SU-DHL-6 (cell line): ENCODE measurements around the gene CPB2.

Experiments
- H2AFZ ChIP-seq: fragments of 200-600 bp; sonication (generic); 2 replicates; pipeline ENCODE4 v1.6.1; 2014; ENCODE audit warnings: low read depth, mild to moderate bottlenecking, moderate library complexity, mixed read lengths, antibody characterized with exemption, low read length; ENCODE audit not compliant: severe bottlenecking
- H3F3A ChIP-seq: fragments of 200-600 bp; shearing (Covaris generic); 2 replicates; pipeline ENCODE4 v1.6.0; 2016; ENCODE audit warnings: antibody characterized with exemption, mild to moderate bottlenecking; ENCODE audit not compliant: insufficient read depth
- H3K27ac ChIP-seq: fragments of 200-600 bp; sonication (generic); 2 replicates; pipeline ENCODE4 v1.5.1; 2016; ENCODE audit warnings: low read depth, mild to moderate bottlenecking, low read length, moderate library complexity, mixed read lengths
- H3K27me3 ChIP-seq: fragments of 200-600 bp; sonication (generic), shearing (Covaris generic); 2 replicates; pipeline ENCODE4 v1.6.0; 2014; ENCODE audit warnings: mild to moderate bottlenecking, low read length
- H3K36me3 ChIP-seq: fragments of 200-600 bp; sonication (generic); 2 replicates; pipeline ENCODE4 v1.6.1; 2014; ENCODE audit warnings: mild to moderate bottlenecking, low read length, mixed read lengths
- H3K4me2 ChIP-seq: fragments of 300-600, 200-600 bp; shearing (Covaris generic), sonication (generic); 2 replicates; pipeline ENCODE4 v1.6.0; 2014; ENCODE audit warnings: low read length, low read depth, mild to moderate bottlenecking; ENCODE audit not compliant: poor library complexity, severe bottlenecking
- H3K4me3 ChIP-seq: fragments of 200-600 bp; sonication (generic); 2 replicates; pipeline ENCODE4 v1.5.1; 2014; ENCODE audit warnings: antibody characterized with exemption, low read length, mild to moderate bottlenecking, mixed read lengths; ENCODE audit not compliant: insufficient read depth, poor library complexity, severe bottlenecking
- H3K79me2 ChIP-seq: fragments of 200-600 bp; sonication (generic); 2 replicates; pipeline ENCODE4 v1.6.1; 2014; ENCODE audit warnings: mild to moderate bottlenecking, low read length, moderate library complexity; ENCODE audit not compliant: insufficient read depth
- H3K9ac ChIP-seq: fragments of 200-600 bp; sonication (generic); 2 replicates; pipeline ENCODE4 v1.7.0; 2014; ENCODE audit warnings: mild to moderate bottlenecking, low read length
- H3K9me2 ChIP-seq: fragments of 200-600 bp; sonication (generic); replicated peaks from 2 replicates; pipeline ENCODE4 v1.6.1; 2014; ENCODE audit warnings: low read length; ENCODE audit not compliant: insufficient read depth
- H3K9me3 ChIP-seq: fragments of 200-600 bp; sonication (generic); 2 replicates; pipeline ENCODE4 v1.6.1; 2014; ENCODE audit warnings: low read length, mixed read lengths; ENCODE audit not compliant: insufficient read depth
- H4K20me1 ChIP-seq: fragments of 200-600 bp; sonication (generic); 2 replicates; pipeline ENCODE4 v1.6.1; 2014; ENCODE audit warnings: low read depth, mild to moderate bottlenecking, antibody characterized with exemption, low read length, moderate library complexity, mixed read lengths
- EZH2phosphoT487 ChIP-seq: fragments of 200-600 bp; sonication (generic), shearing (Covaris generic); conservative IDR thresholded peaks from 2 replicates; pipeline ENCODE4 v1.6.1; 2018; ENCODE audit warnings: mild to moderate bottlenecking, antibody characterized with exemption, low read length, moderate library complexity, mixed read lengths
- TF ChIP-seq, protein P1 (sequence below): fragments of 200-600 bp; sonication (generic); IDR thresholded peaks from one replicate; pipeline ENCODE4 v1.5.1; 2017; ENCODE audit warnings: antibody characterized with exemption, mild to moderate bottlenecking, low read length, moderate library complexity; ENCODE audit not compliant: insufficient read depth, poor library complexity, severe bottlenecking

CPB2 gene

DNA sequence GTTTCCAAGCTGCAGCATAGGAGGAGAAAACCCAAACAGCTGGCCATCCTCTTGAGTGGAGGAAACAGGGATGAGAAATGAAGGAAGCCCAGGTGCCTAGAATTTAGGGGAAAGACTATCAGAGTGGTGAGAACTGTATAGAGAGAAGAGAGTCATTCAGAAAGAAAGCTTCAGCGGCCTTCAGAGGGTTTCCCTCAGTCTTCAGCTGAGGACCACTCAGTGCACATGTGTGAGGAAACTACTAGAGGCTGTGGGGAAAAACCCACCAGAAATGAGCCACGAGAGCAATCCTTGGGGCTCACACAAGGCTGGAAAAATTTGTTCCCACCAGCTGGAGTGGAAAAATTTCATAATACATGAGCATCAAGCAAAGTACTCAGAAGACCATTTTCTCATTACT lies 35.2 kb upstream of the CPB2 start:
- Histone ChIP-seq H4K20me1 (peaks cover 35% of the 10 kb centered on the region), H3K27me3 (no peaks in the 10 kb centered on the region), H3K9me2 (no peaks in the 10 kb centered on the region), H3K27ac (no peak overlapping the region), H3K79me2 (0 out of 2 replicates have a peak, but pooled peaks cover 4% of the 10 kb centered on the region), H3K36me3 (peaks cover 89% of the 10 kb centered on the region), H3F3A (peaks cover 64% of the 10 kb centered on the region), H3K4me2 (no peak overlapping the region), H3K9me3 (no peaks in the 10 kb centered on the region), H3K4me3 (no peak overlapping the region), H2AFZ (no peak overlapping the region), H3K9ac (no peak overlapping the region)
- TF ChIP-seq EZH2phosphoT487: no peak
- TF ChIP-seq, protein P1, sequence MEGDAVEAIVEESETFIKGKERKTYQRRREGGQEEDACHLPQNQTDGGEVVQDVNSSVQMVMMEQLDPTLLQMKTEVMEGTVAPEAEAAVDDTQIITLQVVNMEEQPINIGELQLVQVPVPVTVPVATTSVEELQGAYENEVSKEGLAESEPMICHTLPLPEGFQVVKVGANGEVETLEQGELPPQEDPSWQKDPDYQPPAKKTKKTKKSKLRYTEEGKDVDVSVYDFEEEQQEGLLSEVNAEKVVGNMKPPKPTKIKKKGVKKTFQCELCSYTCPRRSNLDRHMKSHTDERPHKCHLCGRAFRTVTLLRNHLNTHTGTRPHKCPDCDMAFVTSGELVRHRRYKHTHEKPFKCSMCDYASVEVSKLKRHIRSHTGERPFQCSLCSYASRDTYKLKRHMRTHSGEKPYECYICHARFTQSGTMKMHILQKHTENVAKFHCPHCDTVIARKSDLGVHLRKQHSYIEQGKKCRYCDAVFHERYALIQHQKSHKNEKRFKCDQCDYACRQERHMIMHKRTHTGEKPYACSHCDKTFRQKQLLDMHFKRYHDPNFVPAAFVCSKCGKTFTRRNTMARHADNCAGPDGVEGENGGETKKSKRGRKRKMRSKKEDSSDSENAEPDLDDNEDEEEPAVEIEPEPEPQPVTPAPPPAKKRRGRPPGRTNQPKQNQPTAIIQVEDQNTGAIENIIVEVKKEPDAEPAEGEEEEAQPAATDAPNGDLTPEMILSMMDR: no peak

DNA sequence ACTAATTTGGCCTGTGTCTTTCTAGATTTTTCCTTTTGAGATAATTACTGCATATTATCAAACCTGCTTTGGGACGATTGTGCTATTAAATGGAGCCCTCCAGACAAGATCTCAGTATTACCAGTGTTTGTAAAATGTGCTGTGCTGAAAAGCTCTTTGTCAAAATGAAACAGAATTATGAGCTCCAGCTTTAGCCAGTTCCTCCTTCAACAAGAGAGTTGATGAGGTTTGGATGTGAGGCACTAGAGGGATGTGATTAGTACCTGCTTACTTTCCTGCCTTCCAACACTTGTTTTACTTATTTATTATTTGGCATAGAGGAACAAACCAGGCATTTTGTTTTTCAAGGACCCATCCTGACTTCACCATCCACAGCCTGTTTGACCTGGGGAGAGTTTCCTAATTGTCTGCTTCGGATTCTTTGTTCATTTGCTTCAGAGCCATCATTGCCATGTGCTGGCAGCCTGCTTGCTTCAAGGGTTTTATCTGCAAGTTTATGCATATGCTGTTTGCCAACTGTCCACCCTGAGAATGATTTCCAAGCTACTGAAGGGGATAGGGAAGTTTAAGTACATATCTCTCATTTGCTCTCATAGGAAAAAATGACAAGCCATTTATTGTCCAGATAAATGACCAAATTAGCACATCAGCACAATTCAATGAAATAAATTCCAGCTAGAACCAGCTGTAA lies 32.9 kb upstream of the CPB2 start:
- H3F3A ChIP-seq: peaks cover 63% of the 10 kb centered on the region
- no peak overlapping the region for H2AFZ ChIP-seq
- H3K9ac ChIP-seq: no peak overlapping the region
- H3K79me2 ChIP-seq: 0 out of 2 replicates have a peak, but pooled peaks cover 4% of the 10 kb centered on the region
- H3K36me3 ChIP-seq: peaks cover 88% of the 10 kb centered on the region
- TF ChIP-seq, protein P1: no peak
- TF ChIP-seq EZH2phosphoT487: no peak
- no peak overlapping the region for H3K4me2 ChIP-seq
- no peaks in the 10 kb centered on the region for H3K9me3 ChIP-seq
- peaks cover 29% of the 10 kb centered on the region for H4K20me1 ChIP-seq
- H3K27me3 ChIP-seq: no peaks in the 10 kb centered on the region
- H3K27ac ChIP-seq: no peak overlapping the region
- H3K9me2 ChIP-seq: no peaks in the 10 kb centered on the region
- H3K4me3 ChIP-seq: no peak overlapping the region

DNA sequence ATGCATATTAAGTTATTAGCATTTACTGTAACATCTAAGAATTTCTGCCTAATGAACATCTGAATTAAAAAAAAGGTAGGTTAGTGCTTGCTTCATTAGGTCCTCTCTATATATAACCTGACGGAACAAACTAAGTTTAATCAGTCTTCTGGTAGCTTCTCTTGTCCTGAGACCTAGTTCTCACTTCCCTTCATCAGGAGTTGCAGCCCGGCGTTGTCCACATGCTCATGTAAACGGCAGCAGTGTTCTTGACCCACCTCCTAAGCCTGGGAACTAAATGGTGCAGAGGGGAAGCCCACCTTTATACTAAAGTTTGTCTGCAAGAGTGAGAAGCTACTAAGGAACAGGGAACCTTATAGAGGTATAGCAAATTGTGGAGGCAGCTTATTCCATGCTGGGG lies 31.9 kb upstream of the CPB2 start:
- Histone ChIP-seq H3K27me3 (no peaks in the 10 kb centered on the region), H3K79me2 (0 out of 2 replicates have a peak, but pooled peaks cover 4% of the 10 kb centered on the region), H3F3A (peaks cover 57% of the 10 kb centered on the region), H3K9me2 (no peaks in the 10 kb centered on the region), H3K9ac (no peak overlapping the region), H2AFZ (no peak overlapping the region), H3K4me3 (no peak overlapping the region), H3K27ac (no peak overlapping the region), H3K9me3 (no peaks in the 10 kb centered on the region), H3K36me3 (peaks cover 89% of the 10 kb centered on the region), H3K4me2 (no peak overlapping the region), H4K20me1 (peaks cover 25% of the 10 kb centered on the region)
- TF ChIP-seq, protein P1: no peak
- no peak for TF ChIP-seq EZH2phosphoT487
